Measurements from ENCODE around the gene FRAS1.
"Not testable (repeated sequence)": the region's sequence is repeated elsewhere in the genome, so short reads cannot be mapped to it uniquely, and the experiment has no call there.

FRAS1 gene

DNA sequence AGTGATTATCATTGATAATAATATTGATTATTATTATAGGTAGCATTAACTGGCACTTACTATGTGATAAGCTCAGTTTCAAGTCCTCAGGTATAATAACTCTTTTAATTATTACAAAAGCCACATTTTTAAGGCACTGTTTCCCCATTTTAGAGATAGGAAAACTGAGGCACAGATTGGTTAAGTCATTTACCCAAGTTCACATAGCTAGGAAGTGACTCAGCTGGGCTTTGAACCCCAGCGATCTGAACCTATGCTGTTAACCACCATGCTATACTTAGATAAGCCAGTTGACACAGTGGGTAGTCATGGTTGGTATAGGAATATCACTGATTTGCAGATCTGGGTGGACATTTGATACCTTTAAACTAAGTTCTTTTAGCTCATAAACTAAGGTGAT is 110.4 kb downstream of the FRAS1 start:
- no peak for DNase-seq (ENCODE audit: low read depth)

DNA sequence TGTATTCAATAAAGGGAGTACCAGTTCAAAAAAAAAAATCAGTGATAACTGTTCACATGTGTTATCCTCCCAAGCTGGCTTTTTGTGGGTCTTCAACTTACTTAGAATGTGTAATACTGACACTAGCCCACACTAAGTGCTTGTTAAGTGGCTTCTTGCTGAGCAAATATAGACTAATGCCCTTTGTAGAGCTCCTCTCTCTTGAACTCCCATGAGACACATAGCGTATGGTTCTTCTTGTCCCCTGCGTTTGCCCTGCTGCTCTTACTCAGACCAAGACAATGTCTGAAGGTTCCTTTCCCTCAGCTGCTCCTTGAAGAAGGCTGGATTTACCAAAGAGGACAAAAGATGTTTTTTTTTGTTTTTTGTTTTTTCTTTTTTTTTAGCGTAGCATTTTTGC is 110.9 kb downstream of the FRAS1 start:
- no peak for DNase-seq (ENCODE audit: low read depth)

DNA sequence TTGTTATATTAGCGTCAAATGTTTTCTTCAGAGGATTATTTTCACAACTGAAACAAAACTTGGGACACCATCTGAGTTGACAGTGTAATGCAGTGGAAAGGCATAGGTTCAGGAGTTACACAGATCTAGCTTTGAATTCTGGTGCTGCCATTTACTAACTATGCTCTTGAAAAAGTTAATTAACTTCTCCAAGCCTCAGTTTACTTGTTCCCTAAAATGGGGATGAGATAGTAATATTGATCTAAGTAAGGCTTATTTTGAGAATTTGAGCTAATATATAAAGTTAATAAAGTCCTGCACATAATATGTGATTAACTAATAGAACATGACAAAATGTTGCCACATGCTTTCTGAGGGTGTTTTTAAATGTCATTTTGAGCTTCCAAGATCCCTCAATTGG is 112.6 kb downstream of the FRAS1 start:
- DNase-seq (ENCODE audit: low read depth): no peak

DNA sequence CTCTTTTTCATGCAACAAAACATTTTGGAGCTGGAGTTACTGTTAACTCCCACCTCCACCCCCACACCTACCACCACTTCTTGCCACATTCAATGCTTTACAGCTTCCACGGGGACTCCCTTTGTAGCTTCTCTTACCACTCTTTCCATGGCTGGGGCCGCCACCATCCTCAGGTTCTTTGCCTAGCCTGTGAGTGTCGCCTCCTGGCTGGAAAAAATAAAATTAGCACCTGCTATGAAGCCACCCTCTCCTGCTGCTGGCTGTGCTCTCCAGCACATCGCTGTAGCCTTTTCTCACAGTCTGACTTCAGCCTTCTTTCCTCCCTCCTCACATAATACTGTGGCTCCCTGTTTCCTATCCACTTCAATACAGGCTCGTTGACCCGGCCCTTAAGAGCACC is 114.4 kb downstream of the FRAS1 start:
- no peak for DNase-seq (ENCODE audit: low read depth)

DNA sequence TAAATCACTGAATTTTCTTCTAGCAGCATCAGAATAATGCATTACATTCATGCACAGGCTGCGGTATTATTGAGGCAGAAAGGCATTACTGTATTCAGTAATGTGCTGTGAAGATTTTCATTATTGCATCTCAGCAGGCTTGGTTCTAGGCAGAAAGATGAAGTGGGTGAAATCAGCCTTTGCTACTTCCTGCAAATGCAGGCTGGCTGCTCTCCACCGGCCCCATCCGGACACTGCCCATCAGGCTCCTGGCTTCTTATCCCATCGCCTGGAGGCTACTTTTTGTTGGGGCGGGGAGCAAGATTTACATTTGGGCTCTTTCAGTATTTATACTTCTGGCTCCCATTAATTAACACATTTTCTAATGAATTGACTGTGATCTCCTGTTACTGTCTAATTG is 117.8 kb downstream of the FRAS1 start:
- no peak for DNase-seq (ENCODE audit: low read depth)

DNA sequence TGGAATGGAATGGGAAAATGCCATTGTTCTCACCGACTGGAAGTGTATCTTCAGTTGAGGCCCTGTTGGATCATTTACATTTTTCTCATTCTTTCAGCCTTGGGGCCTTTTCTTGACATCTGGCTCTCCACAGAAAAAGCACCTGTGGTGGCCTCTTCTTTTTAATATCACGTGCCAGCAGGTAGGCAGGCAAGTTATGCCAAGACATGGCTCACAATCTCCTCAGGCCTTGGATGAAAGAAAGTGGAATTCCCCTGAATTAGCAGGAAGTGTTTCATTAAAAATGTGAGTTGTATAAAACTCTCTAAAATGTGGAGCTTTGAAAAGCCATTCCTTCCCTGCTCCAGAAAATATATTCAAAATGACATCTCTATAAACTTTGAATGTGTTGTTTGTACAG is 122.1 kb downstream of the FRAS1 start:
- no peak for DNase-seq (ENCODE audit: low read depth)

DNA sequence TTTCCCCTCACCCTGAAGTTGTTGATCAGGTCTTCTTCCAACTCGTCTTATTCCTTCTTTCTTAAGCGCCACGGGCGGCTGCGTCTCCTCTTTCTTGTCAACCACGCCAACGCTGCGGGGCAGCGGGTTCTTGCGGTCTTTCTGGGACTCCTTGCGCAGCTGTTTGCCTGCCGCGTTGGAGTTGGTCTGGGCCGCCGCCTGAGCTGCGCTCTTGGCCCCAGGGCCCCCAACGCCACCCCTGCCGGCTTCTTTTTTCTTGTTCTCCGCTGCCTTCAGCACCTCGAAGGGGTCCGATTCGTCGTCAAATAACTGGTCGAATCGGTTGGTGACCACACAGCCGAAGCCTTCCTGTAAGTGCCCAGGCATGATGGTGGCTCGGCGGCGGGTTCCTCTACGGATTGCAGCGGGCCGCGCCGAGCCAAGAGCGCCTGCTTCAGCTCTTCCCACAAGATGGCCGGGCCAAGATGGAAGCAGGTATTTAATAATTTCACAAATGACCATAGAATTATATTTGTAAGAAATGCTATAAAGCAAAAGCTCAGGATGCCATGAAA is 124.6 kb downstream of the FRAS1 start:
- DNase-seq (ENCODE audit: low read depth): not testable (repeated sequence)

DNA sequence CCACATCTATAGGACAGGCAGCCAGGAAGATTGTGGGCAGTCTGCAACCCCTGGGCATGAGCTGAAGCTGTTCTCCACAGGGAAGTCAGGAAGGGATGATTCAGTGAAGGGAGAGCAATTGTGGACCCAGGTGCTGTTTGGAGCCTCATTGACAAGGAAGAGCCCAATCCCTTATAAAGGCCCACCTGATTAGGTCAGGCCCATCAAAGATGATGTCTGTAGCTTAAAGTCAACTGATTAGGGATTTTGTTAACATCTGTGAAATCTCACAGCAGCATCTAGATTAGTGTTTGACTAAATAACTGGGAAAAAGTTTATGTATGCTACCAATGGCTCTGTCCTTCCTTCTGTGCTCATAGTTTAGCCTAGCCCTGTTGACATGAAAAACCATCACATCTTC is 127.5 kb downstream of the FRAS1 start:
- no peak for DNase-seq (ENCODE audit: low read depth)

DNA sequence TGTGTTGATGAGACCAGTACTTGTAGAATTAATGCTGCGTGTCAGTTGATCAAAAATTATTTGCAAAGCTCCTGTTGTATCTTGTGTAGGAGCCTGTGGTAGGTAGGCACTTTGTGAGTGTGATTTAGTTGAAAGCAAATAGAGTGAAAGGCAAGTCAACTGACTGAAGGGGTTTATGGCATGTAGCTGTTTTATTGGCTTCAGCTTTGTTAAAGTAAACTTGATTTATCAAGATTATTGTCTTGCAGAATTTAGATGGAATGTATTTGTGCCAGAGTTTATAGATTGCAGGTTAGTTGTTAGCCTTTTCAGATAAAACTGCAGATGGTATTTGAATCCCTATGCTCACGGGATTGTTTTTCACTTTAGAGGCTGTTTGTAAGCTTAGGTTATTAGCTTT is 128.0 kb downstream of the FRAS1 start:
- no peak for DNase-seq (ENCODE audit: low read depth)

DNA sequence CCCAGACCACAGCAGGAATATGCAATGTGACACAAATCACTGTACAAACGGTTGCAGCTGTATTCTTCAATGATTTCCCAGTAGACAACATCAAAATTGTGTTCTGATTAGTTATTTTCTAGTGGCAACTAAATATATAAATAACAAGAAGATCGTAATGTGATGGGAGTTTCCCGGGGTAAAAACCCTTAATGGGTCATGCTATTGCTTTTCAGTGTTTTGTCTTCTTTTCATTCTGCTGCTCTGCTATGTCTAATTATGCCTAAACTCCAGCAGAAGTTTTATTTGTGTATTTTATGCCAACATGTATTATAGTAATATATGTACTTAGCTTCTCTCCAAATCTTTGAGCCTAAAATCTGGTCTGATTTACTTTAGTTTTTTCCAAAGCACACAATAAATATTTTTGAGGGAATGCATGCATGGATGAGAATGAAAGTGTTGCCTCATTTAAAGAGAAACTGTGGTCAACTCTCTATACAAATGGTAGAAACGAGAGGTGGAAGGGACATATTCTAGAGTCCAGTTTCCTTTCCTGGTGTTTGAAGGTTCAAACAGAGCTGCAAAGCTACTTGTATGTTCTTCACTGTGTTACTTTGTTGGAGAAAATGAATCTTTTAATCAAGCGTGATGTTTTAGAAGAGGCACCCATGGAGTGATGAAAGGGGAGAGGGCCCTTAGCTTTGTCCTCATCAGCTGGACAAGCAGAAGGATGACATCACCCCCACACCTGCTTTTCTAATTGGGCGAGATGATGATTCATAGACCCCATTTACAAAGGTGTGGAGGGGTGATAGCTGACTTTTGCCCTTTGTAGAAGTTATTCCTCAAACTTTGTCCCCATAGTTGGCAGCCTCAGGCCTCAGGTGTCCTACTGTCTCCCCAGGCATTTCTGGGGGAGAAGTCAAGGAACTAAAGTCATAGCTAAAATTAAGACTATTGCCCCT is 129.7 kb downstream of the FRAS1 start:
- DNase-seq (ENCODE audit: low read depth): no peak

DNA sequence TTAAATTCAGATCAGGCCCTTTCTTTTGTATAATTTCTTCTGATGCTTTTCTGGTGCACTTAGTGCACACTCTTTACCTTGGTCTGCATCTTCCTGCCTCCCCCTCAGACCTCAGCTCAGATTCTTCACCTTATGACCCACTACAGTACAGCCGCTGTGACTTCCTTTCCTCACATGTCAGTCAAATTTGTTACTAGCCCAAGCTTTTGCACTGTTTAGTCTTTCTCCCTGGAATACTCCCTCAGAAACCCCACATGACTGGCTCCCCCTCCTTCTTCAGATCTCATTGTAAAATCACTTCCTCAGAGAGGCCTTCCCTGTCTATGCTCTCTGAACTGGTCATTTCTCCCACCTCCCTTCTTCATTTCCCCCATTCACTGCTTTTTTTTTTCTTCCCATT is 132.9 kb downstream of the FRAS1 start:
- no peak for DNase-seq (ENCODE audit: low read depth)

DNA sequence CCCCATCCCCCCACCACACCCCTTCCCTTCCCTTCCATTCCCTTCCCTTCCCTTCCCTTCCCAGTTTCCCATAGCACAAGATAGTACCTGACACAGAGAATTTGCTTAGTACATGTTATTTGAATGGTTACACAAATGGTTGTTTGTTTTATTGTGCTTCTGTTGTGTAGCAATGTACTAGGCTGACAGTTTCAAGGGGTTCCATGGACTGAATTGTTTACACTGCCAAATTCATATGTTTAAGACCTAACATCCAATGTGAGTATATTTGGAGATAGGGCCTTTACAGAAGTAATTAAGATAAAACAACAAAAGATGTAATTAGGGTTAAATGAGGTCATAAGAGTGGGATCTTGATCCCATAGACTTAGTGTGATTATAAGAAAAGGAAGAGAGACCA is 133.5 kb downstream of the FRAS1 start:
- DNase-seq (ENCODE audit: low read depth): no peak

DNA sequence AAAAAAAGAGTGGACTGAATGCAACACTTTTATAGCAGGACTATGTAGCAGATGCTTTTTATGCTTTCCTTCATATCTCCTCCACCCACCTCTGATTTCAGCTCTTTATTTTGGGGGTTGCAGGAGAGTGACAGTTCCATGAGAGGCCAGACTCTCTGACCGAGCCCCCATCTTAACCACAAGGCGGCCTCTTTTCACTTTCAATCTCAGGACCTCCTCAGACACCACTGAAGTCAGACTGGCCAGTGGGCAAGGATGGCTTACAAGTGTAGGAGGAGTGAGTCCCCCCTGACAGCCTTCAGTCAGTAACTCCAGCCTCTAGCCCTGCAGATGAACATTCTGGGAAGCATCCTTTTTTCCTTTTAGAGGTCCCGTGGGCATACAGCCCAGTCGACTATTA is 140.8 kb downstream of the FRAS1 start:
- no peak for DNase-seq (ENCODE audit: low read depth)

DNA sequence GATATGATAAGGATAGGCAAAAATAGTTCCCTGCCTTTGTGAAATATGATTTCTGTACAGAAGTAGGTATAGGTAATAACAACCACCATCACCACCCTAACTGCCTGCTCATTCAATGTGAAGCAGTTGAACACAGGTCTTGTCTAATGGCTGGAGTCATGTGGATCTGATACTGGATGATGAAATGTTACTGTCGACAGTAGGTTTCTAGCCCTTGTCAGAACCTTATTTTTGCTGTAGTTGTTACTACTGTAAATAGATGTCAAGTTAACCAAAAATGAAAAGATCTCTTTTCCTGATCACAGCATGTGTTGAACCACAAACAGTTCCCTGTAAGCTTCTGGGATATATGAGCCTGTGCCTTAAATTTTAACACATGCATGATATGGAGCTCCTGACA is 142.9 kb downstream of the FRAS1 start:
- DNase-seq (ENCODE audit: low read depth): no peak

DNA sequence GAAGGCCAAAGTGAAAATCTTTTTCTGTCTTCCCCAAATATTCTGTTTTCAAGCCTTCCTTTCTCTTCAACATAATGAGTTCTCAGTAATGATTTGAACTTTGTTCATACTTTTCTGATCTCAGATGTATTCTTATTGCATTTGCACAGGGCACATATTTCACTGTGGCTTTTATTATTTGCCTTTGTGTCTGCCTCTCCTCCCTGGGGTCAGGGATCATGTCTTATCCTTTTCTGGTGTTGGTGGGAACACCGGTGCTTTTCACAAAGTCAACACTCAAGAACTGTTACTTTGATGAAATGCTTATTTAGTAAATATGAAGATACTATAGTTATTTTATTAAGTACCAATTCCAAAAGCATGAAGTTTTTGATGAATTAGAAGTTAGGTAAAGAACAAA is 143.8 kb downstream of the FRAS1 start:
- no peak for DNase-seq (ENCODE audit: low read depth)

DNA sequence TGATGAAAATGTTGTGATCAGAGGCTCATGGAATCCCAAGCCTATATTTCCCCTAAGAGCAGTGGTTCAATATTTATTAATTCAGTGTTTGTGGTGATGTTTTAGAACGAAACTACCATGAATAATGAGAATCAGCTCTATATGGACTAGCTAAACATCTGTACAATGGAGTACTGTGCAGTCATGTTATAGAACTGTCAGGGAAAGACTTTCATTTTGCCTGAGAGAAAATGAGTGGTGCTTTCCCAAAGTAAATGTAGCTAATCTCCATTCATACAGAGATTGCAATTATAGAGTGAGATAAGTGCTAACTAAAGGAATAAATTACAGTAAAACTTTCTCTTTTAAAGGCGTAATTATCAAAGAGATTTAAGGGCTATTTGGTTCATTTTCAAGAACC is 147.1 kb downstream of the FRAS1 start:
- DNase-seq (ENCODE audit: low read depth): no peak

DNA sequence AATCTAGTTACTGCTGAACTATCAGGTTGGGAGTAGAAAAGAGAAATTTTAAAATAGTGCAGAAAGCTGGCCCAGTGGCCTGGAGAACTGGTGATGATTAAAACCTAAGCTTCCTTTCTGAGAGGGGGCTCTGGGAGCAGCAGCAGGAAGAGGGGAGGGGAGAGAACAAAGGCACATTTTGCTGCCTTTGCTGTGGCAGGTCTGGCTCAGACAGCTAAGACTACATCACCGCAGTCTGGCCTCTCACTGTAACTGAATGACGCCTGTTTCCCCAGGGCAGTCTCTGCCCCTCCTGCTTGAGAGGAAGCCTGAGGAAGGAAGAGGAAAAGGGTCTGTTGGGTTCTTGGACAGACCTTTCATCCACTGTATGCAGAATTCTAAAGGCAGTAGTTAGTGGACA is 148.5 kb downstream of the FRAS1 start:
- DNase-seq (ENCODE audit: low read depth): no peak

DNA sequence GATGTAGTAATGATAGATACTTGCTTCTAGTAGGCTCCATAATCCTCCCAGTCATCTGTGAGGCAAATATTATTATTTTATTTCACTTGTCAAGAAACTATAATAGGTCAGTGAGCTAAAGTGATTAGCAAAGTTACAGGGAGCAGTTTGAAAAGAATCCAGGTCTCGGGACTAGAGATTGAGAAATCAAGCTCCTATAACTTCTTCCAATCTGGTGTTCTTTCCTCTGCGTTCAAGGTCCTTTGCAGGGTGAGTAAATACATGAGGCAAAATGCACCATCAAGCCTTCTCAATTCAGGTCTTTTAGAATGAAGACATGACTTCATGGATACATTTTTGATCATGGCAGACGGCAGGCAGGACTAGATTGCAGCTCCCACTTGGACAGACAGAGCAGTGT is 150.4 kb downstream of the FRAS1 start:
- no peak for DNase-seq (ENCODE audit: low read depth)

DNA sequence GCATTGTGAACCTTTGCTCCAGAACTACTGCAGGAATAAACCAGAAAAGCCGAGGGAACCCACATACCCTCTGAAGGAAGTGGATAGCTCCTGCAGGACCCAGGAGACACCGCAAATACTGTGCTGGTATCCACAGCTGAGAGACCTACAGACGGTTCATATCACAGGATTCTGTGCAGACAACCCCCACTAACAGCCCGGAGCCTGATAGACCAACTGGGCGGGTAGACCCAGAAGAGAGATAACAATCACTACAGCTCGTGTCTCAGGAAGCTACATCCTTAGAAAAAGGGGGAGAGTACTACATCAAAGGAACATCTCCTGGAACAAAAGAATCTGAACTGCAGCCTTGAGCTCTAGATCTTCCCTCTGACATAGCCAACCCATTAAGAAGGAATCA is 150.8 kb downstream of the FRAS1 start:
- no peak for DNase-seq (ENCODE audit: low read depth)

DNA sequence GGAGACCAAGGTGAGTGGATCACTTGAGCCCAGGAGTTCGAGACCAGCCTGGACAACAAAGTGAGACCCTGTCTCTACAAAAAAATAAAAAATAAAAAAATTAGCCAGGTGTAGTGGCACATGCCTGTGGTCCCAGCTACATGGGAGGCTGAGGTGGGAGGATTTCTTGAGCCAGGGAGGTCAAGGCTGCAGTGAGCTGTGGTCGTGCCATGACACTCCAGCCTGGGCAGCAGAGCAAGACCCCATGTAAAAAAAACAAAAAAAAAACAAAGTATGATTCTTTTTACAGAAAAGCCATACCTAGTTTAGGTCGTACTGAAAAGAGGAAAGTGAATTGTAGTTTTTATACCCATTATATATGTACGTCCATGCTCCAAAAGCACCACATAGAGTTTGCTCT is 151.8 kb downstream of the FRAS1 start:
- DNase-seq (ENCODE audit: low read depth): not testable (repeated sequence)

DNA sequence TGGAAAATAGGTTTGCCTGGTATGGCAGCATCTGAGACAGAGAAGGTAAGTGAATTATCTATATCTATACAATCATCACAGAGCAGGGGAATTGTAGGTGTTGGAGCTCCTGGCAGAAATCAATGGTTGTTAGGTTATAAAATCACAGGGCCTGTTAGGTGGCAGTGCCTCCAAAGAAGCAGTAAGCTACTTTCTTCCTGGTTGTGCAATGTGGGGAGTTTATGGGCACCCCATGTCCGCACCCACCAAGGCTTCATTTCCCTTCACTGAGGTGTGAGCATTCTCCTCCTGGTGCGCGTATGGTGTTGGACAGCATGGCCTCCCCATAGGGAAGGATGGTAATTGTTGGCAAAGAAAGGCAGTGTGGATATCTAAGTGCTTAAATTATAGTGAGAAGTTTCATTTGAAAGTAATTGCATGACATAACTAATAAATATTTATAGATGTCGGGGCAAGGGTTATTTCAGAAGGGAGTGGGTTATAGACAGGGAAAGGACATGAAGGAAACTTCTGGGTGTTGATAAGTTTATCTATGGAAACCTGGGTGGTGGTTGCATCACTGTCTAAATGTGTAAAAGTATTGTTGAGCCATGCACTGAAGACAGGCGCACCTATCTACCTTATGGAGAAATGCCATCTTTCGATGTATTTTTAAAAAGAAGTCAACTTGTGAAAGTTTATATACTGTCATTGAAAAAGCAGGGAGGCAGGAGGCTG is 153.7 kb downstream of the FRAS1 start:
- DNase-seq (ENCODE audit: low read depth): no peak

DNA sequence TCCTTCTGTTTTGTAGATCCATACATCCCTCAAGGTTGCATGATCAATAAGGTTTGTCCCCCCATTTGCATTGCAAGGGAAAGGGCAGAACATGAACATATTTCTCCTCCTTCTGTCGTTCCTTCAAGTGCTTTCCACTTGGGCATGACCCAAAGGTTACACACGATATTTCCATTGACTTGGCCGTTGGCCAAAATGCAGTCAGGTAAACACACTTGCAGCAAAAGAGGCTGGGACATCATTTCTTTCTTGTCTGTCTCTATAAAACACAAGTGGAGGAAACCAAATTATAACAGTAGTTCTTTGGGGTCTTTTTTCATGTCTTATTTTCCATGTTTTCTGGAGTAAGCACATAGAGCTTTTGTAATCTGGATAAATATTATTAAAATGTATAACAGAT is 156.1 kb downstream of the FRAS1 start:
- no peak for DNase-seq (ENCODE audit: low read depth)

DNA sequence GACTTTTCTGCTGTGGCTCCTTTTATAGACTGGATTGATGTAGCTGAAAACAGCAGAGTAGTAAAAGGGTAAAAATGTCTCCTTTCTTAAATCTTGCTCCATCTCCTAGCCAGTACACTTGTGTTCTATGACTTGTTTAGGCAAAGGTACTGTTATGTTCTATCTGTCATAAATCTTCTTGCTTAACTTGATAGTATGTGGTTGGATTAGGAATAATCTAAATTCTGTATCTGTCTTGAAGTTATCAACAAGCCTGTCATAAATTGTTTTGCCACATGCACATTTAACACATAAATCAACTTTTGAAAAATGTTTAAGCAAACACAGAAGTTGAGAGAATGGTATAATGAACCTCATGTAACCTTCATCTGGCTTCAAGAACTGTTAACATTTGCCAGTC is 157.0 kb downstream of the FRAS1 start:
- DNase-seq (ENCODE audit: low read depth): no peak
